ENCODE results near the gene SRP68.
A peak's percentile ranks its signal among the peaks of the same experiment; 100 is the strongest.

Gene SRP68

DNA sequence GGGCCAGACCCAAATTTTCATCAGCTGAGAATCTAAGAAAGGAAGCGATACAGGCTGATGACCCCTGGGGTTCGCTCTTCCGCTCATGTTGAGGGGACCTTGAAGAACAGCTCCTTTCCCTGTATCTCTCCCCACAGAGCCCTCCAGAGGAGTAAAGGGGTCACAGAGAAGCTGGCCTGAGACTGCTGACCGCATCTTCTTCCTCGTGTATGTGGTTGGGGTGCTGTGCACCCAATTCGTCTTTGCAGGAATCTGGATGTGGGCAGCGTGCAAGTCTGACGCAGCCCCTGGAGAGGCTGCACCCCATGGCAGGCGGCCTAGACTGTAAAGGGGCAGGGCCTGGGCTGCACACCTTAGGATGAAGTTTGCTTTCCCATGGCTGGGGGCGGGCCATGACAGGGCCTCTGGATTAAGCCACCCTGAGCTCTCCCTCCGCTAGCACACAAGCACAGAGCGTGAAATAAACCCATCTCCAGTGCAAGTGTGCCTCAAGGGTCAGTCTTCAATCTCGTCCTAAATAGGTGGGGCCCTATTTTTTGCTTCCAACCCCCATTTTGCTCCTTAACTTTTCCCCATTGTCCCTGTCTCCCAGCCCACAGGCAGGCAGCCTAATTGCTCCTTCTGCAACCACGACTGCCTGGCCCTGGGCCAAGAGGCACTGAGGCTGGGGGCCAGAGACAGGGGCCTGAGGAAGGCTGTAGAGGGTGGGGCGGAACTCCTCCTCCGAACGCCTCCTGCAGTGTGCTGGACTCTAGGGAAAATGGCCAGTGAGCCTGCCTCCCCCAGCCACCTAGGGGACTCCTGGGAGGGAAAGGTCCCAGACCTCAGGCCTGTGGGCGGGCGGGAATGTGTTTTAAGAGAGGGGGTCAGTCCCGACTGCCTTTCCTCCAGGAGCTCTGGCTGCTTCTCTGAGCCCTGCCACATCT, 10.3 kb upstream of the SRP68 start:
- TF ChIP-seq FOXP2 (optimal IDR thresholded peaks at IDR 0.05; ENCODE audit: borderline replicate concordance, extremely low read depth, extremely low read length, insufficient read depth) (no peak), POLR2AphosphoS5 (IDR thresholded peaks at IDR 0.05; ENCODE audit: low read depth, low read length) (no peak), SIN3A (IDR thresholded peaks at IDR 0.05; ENCODE audit: borderline replicate concordance, insufficient read depth, low read length) (no peak), TAF1 (IDR thresholded peaks at IDR 0.05; ENCODE audit: borderline replicate concordance, insufficient read depth, low read length) (no peak)
- TF ChIP-seq, protein P1, sequence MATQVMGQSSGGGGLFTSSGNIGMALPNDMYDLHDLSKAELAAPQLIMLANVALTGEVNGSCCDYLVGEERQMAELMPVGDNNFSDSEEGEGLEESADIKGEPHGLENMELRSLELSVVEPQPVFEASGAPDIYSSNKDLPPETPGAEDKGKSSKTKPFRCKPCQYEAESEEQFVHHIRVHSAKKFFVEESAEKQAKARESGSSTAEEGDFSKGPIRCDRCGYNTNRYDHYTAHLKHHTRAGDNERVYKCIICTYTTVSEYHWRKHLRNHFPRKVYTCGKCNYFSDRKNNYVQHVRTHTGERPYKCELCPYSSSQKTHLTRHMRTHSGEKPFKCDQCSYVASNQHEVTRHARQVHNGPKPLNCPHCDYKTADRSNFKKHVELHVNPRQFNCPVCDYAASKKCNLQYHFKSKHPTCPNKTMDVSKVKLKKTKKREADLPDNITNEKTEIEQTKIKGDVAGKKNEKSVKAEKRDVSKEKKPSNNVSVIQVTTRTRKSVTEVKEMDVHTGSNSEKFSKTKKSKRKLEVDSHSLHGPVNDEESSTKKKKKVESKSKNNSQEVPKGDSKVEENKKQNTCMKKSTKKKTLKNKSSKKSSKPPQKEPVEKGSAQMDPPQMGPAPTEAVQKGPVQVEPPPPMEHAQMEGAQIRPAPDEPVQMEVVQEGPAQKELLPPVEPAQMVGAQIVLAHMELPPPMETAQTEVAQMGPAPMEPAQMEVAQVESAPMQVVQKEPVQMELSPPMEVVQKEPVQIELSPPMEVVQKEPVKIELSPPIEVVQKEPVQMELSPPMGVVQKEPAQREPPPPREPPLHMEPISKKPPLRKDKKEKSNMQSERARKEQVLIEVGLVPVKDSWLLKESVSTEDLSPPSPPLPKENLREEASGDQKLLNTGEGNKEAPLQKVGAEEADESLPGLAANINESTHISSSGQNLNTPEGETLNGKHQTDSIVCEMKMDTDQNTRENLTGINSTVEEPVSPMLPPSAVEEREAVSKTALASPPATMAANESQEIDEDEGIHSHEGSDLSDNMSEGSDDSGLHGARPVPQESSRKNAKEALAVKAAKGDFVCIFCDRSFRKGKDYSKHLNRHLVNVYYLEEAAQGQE (IDR thresholded peaks at IDR 0.05; ENCODE audit: insufficient read depth in 1 of 2, low read depth in 2 of 2, low read length in 2 of 2), result no peak

DNA sequence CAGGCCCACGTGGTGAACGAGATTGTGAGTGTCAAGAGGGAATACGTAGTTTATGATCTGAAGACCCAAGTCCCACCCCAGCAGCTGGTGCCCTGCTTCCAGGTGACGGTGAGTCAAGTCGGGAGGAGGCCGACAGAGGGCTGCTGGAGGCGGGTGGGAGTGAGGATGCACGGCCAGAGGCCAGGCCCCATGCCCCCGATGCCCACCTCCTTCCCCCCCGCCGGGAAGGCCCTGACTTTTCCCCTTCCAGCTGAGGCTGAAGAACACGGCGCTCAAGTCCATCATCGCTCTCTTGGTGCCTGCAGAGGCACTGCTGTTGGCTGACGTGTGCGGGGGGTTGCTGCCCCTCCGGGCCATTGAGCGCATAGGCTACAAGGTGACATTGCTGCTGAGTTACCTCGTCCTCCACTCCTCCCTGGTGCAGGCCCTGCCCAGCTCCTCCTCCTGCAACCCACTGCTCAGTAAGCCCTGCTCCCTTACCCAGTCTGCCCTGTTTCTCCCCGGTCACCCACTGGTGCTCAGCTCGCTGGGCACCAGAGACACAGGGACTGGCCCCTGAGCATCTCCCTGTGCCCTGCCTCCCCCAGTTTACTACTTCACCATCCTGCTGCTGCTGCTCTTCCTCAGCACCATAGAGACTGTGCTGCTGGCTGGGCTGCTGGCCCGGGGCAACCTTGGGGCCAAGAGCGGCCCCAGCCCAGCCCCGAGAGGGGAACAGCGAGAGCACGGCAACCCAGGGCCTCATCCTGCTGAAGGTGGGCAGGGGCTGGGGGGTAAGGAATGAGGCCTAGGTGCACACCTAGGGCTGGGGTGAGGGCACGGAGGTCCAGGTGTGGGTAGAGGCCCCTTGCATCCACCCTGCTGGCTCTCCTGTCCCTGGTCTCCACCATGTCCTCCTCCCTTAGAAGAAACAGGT, 9.2 kb upstream of the SRP68 start:
- TF ChIP-seq, protein P1 (IDR thresholded peaks at IDR 0.05; ENCODE audit: insufficient read depth in 1 of 2, low read depth in 2 of 2, low read length in 2 of 2), result no peak
- TF ChIP-seq FOXP2 (optimal IDR thresholded peaks at IDR 0.05; ENCODE audit: borderline replicate concordance, extremely low read depth, extremely low read length, insufficient read depth), result no peak
- TF ChIP-seq SIN3A (IDR thresholded peaks at IDR 0.05; ENCODE audit: borderline replicate concordance, insufficient read depth, low read length), result no peak
- no peak for TF ChIP-seq POLR2AphosphoS5 (IDR thresholded peaks at IDR 0.05; ENCODE audit: low read depth, low read length)
- TF ChIP-seq TAF1 (IDR thresholded peaks at IDR 0.05; ENCODE audit: borderline replicate concordance, insufficient read depth, low read length), result no peak

DNA sequence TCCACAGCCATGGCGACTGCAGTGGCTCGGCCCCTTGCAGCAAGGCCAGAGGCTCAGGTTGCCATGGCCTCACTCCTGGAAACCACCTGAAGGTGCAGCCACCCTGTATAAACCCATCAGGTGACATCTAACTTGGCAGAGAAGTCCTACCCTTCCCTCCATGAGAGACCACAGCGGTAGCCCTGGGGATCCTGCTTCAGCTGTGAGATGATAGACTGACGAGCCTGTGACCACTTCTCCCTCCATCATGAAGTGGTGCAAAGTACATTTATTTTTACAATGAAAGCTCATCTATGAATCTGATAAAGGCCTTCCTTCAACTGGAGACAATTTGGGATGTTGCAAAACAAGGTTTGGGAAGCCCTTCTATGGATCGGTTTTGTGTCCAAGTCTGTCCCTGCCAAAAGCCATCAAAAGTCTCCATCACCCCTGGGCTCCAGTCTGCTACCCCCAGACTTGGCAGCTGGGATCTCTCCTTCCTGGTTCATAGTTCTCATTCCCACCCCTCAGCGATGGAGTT, 8.5 kb upstream of the SRP68 start:
- TF ChIP-seq, protein P1 (IDR thresholded peaks at IDR 0.05; ENCODE audit: insufficient read depth in 1 of 2, low read depth in 2 of 2, low read length in 2 of 2), result no peak
- TF ChIP-seq POLR2AphosphoS5 (IDR thresholded peaks at IDR 0.05; ENCODE audit: low read depth, low read length), result no peak
- TF ChIP-seq TAF1 (IDR thresholded peaks at IDR 0.05; ENCODE audit: borderline replicate concordance, insufficient read depth, low read length), result no peak
- TF ChIP-seq SIN3A (IDR thresholded peaks at IDR 0.05; ENCODE audit: borderline replicate concordance, insufficient read depth, low read length), result no peak
- no peak for TF ChIP-seq FOXP2 (optimal IDR thresholded peaks at IDR 0.05; ENCODE audit: borderline replicate concordance, extremely low read depth, extremely low read length, insufficient read depth)

DNA sequence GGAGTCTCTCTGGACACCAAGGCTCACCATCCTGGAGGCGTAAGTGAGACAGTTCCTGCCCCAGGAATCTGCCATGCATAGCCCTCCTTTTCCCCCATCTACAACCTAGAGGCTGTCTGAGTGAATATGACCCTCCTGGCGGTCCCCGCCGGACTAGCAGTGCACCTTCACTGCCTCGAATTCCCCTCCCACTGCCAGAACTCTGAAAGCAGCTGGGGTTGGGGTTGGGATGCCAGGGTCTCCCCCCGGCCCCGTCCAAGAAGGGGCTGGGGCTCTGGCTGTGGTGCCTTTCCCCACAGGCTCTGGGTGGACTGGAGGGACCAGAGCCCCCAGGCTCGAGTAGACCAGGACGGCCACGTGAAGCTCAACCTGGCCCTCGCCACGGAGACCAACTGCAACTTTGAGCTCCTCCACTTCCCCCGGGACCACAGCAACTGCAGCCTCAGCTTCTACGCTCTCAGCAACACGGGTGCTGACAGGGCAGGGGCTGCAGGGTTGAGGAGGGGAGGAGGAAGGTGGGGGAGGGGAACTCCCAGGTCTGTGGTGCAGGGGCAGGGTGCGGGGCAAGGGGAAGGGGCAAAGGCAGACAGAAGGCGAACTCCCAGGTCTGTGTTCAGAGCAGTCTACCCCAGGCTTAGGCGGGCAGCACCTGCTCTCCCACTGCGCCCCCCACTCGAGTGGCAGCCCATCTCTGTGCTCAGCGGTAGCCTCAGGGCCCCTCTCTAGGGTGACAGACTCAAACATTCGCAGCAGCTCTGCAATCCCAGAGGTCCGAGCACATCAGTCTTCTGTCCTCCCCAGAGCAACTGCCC, 7.8 kb upstream of the SRP68 start:
- no peak for TF ChIP-seq FOXP2 (optimal IDR thresholded peaks at IDR 0.05; ENCODE audit: borderline replicate concordance, extremely low read depth, extremely low read length, insufficient read depth)
- TF ChIP-seq POLR2AphosphoS5 (IDR thresholded peaks at IDR 0.05; ENCODE audit: low read depth, low read length), result 0 out of 2 replicates have a peak, but pooled peaks have one; percentile 14
